K562 (cell line): Measurements from ENCODE around the gene ATP2A3. TPM values are rescaled to one million over a fixed set of nuclear protein-coding genes. Genes with fewer than 3 reads are reported as not detected.

Experiments used
- ATAC-seq: fragments of 200-7000 bp; cut with Tn5 transposase; 3 replicates; pipeline ENCODE4 v1.9.1; 2020; ENCODE audit warnings: moderate library complexity
- BruUV-seq: library from RNA; stranded (reverse); fragments of 400-500 nt; replicated peaks from 2 replicates; lab custom pipeline; 2021; lab: Mats Ljungman, UMichigan
- CTCF ChIA-PET: fragments of 300-600 bp; formaldehyde crosslinking; extraction: SDS; loops from one replicate; lab custom pipeline; 2021; ENCODE audit warnings: low intra/inter-chr PET ratio; lab: Yijun Ruan, JAX
- POLR2A ChIA-PET: fragments of 300-600, 350-650 bp; sonication (Branson Sonifier 250); formaldehyde crosslinking; extraction: SDS; loops from one replicate; lab custom pipeline; 2021; ENCODE audit warnings: antibody characterized with exemption, inconsistent platforms; lab: Yijun Ruan, JAX
- DNase-seq, 4 experiments: peaks; one replicate each; pipeline versions ENCODE4 v3.0.0 to v3.0.0-alpha.2; 2011 to 2018; ENCODE audit warnings: low spot score in 3 of 4, mixed read lengths in 3 of 4; ENCODE audit errors: extremely low read depth in 1 of 4
- FAIRE-seq: peaks from 2 replicates; lab custom pipeline; 2011; peaks lifted over from hg19 to GRCh38; lab: Jason Lieb, UNC
- H2AFZ ChIP-seq: 2 replicates; pipeline ENCODE4 v1.6.0; 2011; ENCODE audit warnings: low read depth, low read length, control low read depth, inconsistent platforms
- H3K27ac ChIP-seq: fragments of 200-600 bp; 3 replicates; pipeline ENCODE4 v1.8.0; 2011; ENCODE audit warnings: low read depth, mild to moderate bottlenecking, control low read depth, inconsistent platforms, low read length, moderate library complexity, mixed read lengths; ENCODE audit errors: extremely low read depth
- H3K27me3 ChIP-seq, 2 experiments: fragments of 300-600 bp in 1 of 2; 2 replicates in 1 of 2; 3 replicates in 1 of 2; pipeline versions ENCODE4 v1.6.0 to v1.8.0; 2011; ENCODE audit warnings: inconsistent platforms in 2 of 2, low read length in 2 of 2, mild to moderate bottlenecking in 1 of 2, mixed read lengths in 1 of 2, moderate library complexity in 1 of 2; ENCODE audit not compliant: control insufficient read depth in 2 of 2, insufficient read depth in 2 of 2
- H3K36me3 ChIP-seq: fragments of 300-600 bp; 3 replicates; pipeline ENCODE4 v1.8.0; 2011; ENCODE audit warnings: mild to moderate bottlenecking, low read length, inconsistent platforms; ENCODE audit not compliant: control insufficient read depth, insufficient read depth
- H3K4me1 ChIP-seq, 2 experiments: fragments of 200-600 bp in 1 of 2; replicated peaks in 1 of 2; 2 replicates in 1 of 2; 3 replicates in 1 of 2; pipeline versions ENCODE4 v1.5.1 to v1.8.0; 2011; ENCODE audit warnings: inconsistent platforms in 2 of 2, low read length in 2 of 2, mild to moderate bottlenecking in 1 of 2, mixed read lengths in 1 of 2, moderate library complexity in 1 of 2; ENCODE audit not compliant: control insufficient read depth in 2 of 2, insufficient read depth in 2 of 2
- H3K4me2 ChIP-seq: 2 replicates; pipeline ENCODE4 v1.6.1; 2011; ENCODE audit warnings: low read length, control low read depth, inconsistent platforms, mixed read lengths; ENCODE audit not compliant: insufficient read depth
- H3K4me3 ChIP-seq: fragments of 200-600 bp; sonication (generic), shearing (Covaris generic); 2 replicates; pipeline ENCODE4 v1.5.1; 2016; ENCODE audit warnings: control low read depth, inconsistent platforms
- H3K79me2 ChIP-seq: fragments of 200-600 bp; 3 replicates; pipeline ENCODE4 v1.8.0; 2011; ENCODE audit warnings: low read length, inconsistent platforms; ENCODE audit not compliant: control insufficient read depth, insufficient read depth
- H3K9ac ChIP-seq, 2 experiments: 2 replicates each; pipeline versions ENCODE4 v1.6.0 to v1.6.1; 2011; ENCODE audit warnings: low read depth in 2 of 2, low read length in 2 of 2, control low read depth in 1 of 2, inconsistent platforms in 1 of 2, mild to moderate bottlenecking in 1 of 2, mixed read lengths in 1 of 2; ENCODE audit not compliant: insufficient read depth in 1 of 2
- H3K9me1 ChIP-seq: one replicate; pipeline ENCODE4 v1.6.0; 2011; ENCODE audit warnings: inconsistent platforms, mild to moderate bottlenecking, low read length, moderate library complexity; ENCODE audit not compliant: control insufficient read depth, insufficient read depth
- H3K9me3 ChIP-seq: replicated peaks from 2 replicates; pipeline ENCODE4 v1.5.1; 2011; ENCODE audit warnings: low read depth, low read length, inconsistent platforms; ENCODE audit not compliant: control insufficient read depth, insufficient read depth
- H4K20me1 ChIP-seq: replicated peaks from 2 replicates; pipeline ENCODE4 v1.6.1; 2011; ENCODE audit warnings: low read length, inconsistent platforms, mixed read lengths; ENCODE audit not compliant: control insufficient read depth, insufficient read depth
- CBX8 ChIP-seq: fragments of 200-600 bp; sonication (generic); IDR thresholded peaks from 2 replicates; pipeline ENCODE4 v1.6.1; 2012; ENCODE audit warnings: borderline replicate concordance, mixed run types, low read depth, mild to moderate bottlenecking, moderate library complexity, mixed read lengths, low read length, control low read depth, inconsistent platforms; ENCODE audit not compliant: poor library complexity, severe bottlenecking; ENCODE audit errors: extremely low read depth
- DPF2 ChIP-seq: fragments of 450-650 bp; IDR thresholded peaks from 2 replicates; pipeline ENCODE4 v1.6.1; 2016
- HMG20B ChIP-seq: fragments of 250-450 bp; sonication (Bioruptor Pico); IDR thresholded peaks from 2 replicates; pipeline ENCODE4 v1.5.0; 2021; ENCODE audit warnings: mild to moderate bottlenecking
- JUNB ChIP-seq: fragments of 450-650 bp; formaldehyde crosslinking; conservative IDR thresholded peaks from 2 replicates; pipeline ENCODE4 v1.4.0; 2020; ENCODE audit warnings: mild to moderate bottlenecking
- LARP7 ChIP-seq: fragments of 450-650 bp; IDR thresholded peaks from 2 replicates; pipeline ENCODE4 v1.6.1; 2016
- MIER1 ChIP-seq: fragments of 450-650 bp; IDR thresholded peaks from 2 replicates; pipeline ENCODE4 v1.6.1; 2016; ENCODE audit warnings: antibody characterized with exemption, mild to moderate bottlenecking, low read depth
- MTA1 ChIP-seq: fragments of 450-650 bp; IDR thresholded peaks from 2 replicates; pipeline ENCODE4 v1.6.1; 2017; ENCODE audit warnings: borderline replicate concordance
- NCOA6 ChIP-seq: fragments of 450-650 bp; IDR thresholded peaks from 2 replicates; pipeline ENCODE4 v1.6.1; 2017; ENCODE audit warnings: mild to moderate bottlenecking
- SMARCE1 ChIP-seq: fragments of 450-650 bp; IDR thresholded peaks from 2 replicates; pipeline ENCODE4 v1.7.1; 2016; ENCODE audit warnings: mild to moderate bottlenecking
- SREBF1 ChIP-seq: fragments of 150-350 bp; IDR thresholded peaks from 2 replicates; pipeline ENCODE4 v1.6.1; 2014; ENCODE audit warnings: antibody characterized with exemption, low read depth, low read length, borderline replicate concordance
- SRSF3 ChIP-seq: fragments of 200-400 bp; formaldehyde crosslinking; IDR thresholded peaks from 2 replicates; pipeline ENCODE4 v1.6.1; 2016; ENCODE audit warnings: mild to moderate bottlenecking, low read length, moderate library complexity; ENCODE audit not compliant: insufficient read depth
- ZNF384 ChIP-seq: IDR thresholded peaks from 2 replicates; pipeline ENCODE4 v1.6.1; 2012; ENCODE audit warnings: low read depth, low read length, improper control_type of control experiment
- ZNF75A ChIP-seq: fragments of 450-650 bp; formaldehyde crosslinking; IDR thresholded peaks from 2 replicates; pipeline ENCODE4 v1.4.0; 2020; ENCODE audit warnings: mild to moderate bottlenecking
- WGBS: fragments of 100-300 bp; shearing (Covaris generic); methylation state at CpG from one replicate; pipeline ENCODE4 v1.1.6; 2016; ENCODE audit warnings: low coverage, mixed read lengths; ENCODE audit not compliant: insufficient coverage; ENCODE audit errors: missing lambda C conversion rate; 5-methylcytosine and 5-hydroxymethylcytosine counted together
- in situ Hi-C: fragments of 300-500 bp; cut with MboI; formaldehyde crosslinking; loops from 4 replicates; pipeline ENCODE4 v1.15.0; 2018; ENCODE audit warnings: inconsistent platforms, mixed read lengths
- intact Hi-C: fragments of 100-400 bp; cut with micrococcal nuclease; formaldehyde crosslinking; loops from 2 replicates; pipeline ENCODE4 v1.14.2; 2022
- polyA plus RNA-seq, 8 experiments: library from polyadenylated mRNA; depleted of rRNA in 4 of 8; stranded (reverse) in 5 of 8; unstranded in 3 of 8; fragments of >200 nt; fragmentation: Nextera tagmentation in 2 of 8; fragmentation: Illumina TruSeq in 1 of 8; extraction: Ambion mirVana in 2 of 8; extraction: Trizol in 1 of 8; gene quantifications; 2 replicates each; pipeline versions ENCODE4 v1.2.1 to v1.2.3, GENCODE V29; 2011 to 2014; ENCODE audit warnings: inconsistent platforms in 1 of 8, missing spikeins in 1 of 8
- total RNA-seq, 7 experiments: library from RNA; depleted of rRNA in 6 of 7; stranded (reverse); fragments of >200 nt in 6 of 7; fragmentation: Illumina TruSeq in 2 of 7; extraction: Trizol in 2 of 7; gene quantifications; 2 replicates each; pipeline versions ENCODE4 v1.2.1 to v1.2.3, GENCODE V29; 2011 to 2021; ENCODE audit warnings: low replicate concordance in 1 of 7
- TF ChIP-seq, protein P1 (sequence below): fragments of 450-650 bp; conservative IDR thresholded peaks from 2 replicates; pipeline ENCODE4 v1.6.1; 2016; ENCODE audit warnings: missing genetic modification characterization, low read depth, mild to moderate bottlenecking, missing compliant biosample characterization, moderate library complexity
- TF ChIP-seq, protein P2 (sequence below): fragments of 450-650 bp; IDR thresholded peaks from 2 replicates; pipeline ENCODE4 v1.6.1; 2016; ENCODE audit warnings: low read depth, mild to moderate bottlenecking, moderate library complexity

ATP2A3 gene
- total and polyA plus RNA-seq, 9 of the 15 experiments (the other 6 are each of a cell fraction or from before 2014, with no cell fraction given) = 0.65 to 103 (median 31.3) TPM

DNA sequence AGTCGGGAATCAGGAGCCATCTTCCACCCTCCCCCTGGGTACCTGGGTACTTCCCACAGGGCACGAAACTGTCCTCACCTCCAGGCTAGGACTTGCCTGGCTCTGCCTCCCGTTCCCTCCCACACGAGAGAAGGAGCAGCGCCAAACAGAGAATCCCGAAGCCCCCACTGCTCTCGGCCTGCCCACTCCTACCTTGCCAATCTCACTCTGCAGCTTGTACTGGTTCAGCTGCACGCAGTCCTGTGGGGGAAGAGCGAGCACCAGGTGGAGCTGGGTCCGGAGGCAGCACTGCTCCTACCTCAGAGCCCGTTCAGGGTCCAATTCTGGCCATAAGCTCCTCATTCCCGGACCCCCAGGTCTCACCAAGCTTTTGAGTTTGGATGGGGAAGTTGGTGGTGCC, 80.0 kb downstream of the ATP2A3 start:
- 79% methylated on average over 7 of the region's 12 CpGs for WGBS
- H2AFZ ChIP-seq = no peak overlapping the region
- H3K4me1 ChIP-seq = peaks cover 17 to 26% of the 10 kb centered on the region in 2 experiments
- H3K36me3 ChIP-seq = peaks cover 40% of the 10 kb centered on the region; the same call in 1 of the 3 replicates
- H3K9me3 ChIP-seq = no peaks in the 10 kb centered on the region
- ATAC-seq = no peak
- no peaks in the 10 kb centered on the region for H4K20me1 ChIP-seq
- TF ChIP-seq, protein P1, sequence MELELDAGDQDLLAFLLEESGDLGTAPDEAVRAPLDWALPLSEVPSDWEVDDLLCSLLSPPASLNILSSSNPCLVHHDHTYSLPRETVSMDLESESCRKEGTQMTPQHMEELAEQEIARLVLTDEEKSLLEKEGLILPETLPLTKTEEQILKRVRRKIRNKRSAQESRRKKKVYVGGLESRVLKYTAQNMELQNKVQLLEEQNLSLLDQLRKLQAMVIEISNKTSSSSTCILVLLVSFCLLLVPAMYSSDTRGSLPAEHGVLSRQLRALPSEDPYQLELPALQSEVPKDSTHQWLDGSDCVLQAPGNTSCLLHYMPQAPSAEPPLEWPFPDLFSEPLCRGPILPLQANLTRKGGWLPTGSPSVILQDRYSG (tag) = no peak
- TF ChIP-seq LARP7 (no peak), NCOA6 (no peak), ZNF384 (no peak), SMARCE1 (no peak), HMG20B (no peak), MIER1 (no peak), JUNB (CRISPR knock-in tag) (no peak), MTA1 (no peak), DPF2 (no peak), SREBF1 (no peak), CBX8 (no peak), ZNF75A (no peak), SRSF3 (no peak)
- TF ChIP-seq, protein P2, sequence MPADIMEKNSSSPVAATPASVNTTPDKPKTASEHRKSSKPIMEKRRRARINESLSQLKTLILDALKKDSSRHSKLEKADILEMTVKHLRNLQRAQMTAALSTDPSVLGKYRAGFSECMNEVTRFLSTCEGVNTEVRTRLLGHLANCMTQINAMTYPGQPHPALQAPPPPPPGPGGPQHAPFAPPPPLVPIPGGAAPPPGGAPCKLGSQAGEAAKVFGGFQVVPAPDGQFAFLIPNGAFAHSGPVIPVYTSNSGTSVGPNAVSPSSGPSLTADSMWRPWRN = no peak
- intact Hi-C loops = no loop called here
- ChIA-PET POLR2A (interaction anchor here (0.6 to 1.1 kb wide), 4 partner anchors 27 to 149 kb away, joined by 3 read pairs; partner anchors contain the start of gene ATP2A3), CTCF (no interaction called here)
- H3K27me3 ChIP-seq = no peaks in the 10 kb centered on the region
- H3K4me2 ChIP-seq = no peak overlapping the region
- H3K9me1 ChIP-seq = no peaks in the 10 kb centered on the region
- in situ Hi-C loops = no loop called here
- H3K4me3 ChIP-seq = no peak overlapping the region
- H3K27ac ChIP-seq = no peak overlapping the region
- no TSS peak for BruUV-seq
- FAIRE-seq = no peak
- H3K79me2 ChIP-seq = peaks cover 17% of the 10 kb centered on the region
- DNase-seq = no peak
- H3K9ac ChIP-seq = peak overlapping the region in 1 of 2 experiments; percentile 50; a peak in 1 of 4 replicates
